HUDEP-2 (cell line): ENCODE results near the gene PANK2.
"Not testable (repeated sequence)": the region's sequence is repeated elsewhere in the genome, so short reads cannot be mapped to it uniquely, and the experiment has no call there.

ENCODE experiments used
- DNase-seq, 76 experiments: peaks; one replicate each; lab custom pipeline; 2025; ENCODE audit not compliant: unreplicated experiment in 76 of 76; lab: John Stamatoyannopoulos, UW

Gene PANK2

DNA sequence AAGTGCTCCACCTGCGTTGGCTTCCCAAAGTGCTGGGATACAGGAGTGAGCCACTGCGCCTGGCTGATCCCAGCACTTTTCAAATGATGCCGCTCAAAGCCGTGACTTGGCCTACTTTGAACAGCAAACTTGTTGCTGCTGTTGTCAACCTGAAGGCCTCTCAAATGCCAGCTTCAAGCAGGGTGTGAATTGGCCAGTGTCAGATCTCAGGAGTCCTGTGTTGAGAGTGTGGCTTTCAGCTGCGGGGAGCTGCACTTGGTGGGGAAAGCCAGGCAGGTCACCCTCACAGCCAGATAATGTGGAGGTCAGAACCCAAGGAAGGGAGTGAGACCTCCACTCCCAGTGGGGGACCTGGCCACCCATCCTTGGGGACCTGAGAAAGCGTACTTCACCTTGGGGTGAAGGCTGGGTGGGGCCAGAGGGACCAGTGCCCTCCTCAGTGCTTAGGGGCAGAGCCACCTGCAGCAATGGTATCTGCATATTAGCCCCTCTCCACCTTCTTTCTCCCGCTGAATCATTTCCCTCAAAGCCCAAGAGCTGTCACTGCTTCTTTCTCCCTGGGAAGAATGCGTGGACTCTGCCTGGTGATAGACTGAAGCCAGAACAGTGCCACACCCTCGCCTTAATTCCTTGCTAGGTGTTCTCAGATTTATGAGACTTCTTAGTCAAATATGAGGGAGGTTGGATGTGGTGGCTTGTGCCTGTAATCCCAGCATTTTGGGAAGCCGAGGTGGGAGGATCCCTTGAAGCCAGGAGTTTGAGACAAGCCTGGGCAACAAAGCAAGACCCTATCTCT is 19.1 kb upstream of the PANK2 start:
- DNase-seq = no peak

DNA sequence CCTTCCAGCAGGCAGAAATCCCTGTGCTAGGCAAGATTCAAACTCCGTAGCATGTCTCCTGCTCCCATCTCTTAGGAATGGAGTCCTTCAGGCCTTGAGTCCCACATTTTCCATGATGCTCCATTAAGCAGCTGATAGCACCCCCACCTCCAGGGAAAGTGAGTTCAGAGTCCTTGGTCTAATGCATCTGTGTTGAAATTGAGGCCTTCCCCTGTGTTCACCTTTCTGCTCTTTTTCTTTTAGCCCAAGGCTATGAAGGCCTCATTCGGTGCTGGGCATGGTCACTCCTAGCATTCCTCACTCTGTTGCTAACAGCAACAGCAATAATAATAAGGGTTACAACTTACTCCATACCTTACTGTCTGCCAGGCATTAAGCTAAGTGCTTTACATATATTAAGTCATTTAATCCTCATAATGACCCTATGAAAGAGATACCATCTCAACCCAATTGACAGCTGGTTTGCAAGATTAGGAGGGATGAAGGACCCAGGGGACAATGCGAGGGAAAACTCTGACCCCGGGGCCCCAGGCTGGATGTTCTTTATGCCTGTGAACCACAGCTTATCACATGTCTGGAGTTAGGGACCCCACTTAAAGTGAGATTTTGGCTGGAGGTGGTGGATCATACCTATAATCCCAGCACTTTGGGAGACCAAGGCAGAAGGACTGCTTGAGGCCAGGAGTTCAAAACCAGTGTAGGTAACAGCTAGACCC is 17.5 kb upstream of the PANK2 start:
- DNase-seq = no peak

DNA sequence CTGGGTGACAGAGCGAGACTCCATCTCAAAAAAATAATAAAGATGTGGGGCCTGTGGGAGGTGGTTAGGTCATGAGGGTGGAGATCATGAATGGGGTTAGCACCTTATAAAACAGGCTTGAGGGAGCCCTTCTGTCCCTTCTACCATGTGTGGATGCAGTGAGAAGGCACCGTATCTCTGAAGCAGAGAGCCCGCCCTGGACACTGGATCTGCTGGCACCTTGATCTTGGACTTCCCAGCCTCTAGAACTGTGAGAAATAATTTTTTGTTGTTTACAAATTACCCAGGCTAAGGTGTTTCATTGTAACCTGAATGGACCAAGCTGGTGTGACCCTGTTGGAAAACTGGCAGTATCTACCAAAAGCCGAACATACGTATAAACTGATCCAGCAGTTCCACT is 15.7 kb upstream of the PANK2 start:
- DNase-seq = no peak

DNA sequence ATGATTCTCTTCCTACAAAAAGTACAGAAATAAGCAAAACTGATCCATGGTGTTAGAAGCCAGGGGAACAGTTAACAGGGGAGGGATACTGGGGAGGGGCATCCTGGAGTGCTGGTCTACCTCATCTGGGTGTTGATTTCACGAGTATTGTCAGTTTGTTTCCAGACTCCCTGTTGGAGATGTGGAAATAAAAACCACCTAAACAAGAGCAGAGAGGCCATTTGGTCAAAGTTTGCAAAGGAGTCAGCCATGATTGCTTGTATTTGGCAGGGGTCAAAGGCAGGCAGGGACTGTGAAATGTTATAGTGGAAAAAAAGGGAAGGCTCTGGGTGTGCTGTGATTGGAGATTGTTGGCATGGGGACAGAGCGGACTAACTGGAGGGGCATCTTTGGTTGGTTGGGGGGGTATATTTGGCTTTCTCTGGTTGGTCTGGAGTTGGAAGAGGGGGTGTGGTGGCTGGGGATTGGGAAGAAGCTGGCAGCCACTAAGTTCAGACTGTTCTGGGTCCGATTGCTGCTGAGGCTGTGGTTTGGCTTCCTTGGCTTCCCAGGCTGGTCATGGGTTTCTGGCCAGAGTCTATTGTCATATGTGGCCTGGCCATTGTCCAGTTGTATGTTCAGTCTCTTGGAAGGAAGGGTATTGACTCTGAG is 14.9 kb upstream of the PANK2 start:
- DNase-seq = no peak

DNA sequence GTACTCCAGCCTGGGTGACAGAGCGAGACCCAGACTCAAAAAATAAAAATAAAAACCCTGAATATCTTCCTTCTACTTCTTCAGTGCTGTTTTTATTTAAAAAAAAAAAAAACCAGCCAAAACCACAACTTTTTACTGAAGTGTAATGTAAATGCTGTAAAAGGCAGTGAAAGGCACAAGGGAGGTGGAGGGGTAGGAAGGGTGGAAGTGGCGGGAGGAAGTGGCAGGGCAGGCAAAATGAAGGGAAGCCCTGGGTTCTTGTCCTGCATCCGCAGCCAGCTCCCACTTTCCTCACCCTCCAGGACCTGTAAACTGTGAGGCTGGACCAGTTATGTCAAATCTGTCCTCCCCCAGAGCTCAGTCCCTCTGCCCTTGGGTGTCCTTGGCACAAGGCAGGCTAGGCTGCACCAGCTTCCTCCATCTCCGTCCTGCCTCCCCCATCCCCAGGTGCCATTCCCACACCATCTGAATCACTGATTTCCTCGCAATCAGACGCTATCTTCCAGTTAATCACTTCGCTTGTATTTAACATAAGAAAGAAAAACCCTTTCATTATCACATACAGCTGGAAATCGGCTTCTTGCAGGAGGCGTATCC is 13.7 kb upstream of the PANK2 start:
- DNase-seq = no peak

DNA sequence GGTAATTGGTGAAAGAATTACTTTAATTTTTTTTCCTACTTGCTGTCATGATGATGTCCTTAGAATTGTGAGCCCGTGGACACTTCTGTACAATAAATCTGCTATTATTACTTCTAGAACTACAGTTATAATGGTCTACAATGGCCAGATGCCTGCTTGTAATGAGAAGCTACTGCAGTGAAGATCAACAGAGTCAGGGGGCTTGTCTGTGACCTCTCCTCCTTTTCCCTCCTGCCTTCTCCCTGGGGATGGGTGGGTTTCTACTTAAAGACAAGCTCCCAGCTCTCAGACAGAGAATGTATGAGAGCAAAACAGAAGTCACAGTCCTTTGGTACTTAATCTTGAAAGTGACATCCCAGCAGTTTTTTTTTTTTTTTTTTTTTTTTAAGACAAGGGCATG is 13.2 kb upstream of the PANK2 start:
- DNase-seq = no peak

DNA sequence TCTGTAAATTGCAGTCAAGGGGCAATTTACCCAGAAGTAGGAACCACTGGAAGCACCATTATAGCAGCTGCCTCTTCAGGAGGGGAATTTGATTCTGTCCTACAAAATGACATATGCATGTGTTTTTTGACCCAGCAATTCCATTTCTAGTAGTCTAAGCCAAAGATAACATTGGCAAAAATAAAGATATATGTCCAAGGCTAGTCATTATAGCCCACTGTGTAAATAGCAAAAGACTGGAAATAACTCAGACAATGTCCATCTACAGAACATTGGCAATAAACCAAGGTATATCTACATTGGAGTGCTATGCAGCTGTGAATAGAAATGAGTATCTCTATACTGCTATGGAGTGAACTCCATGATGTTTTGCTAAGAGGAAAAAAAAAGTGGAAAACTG is 12.5 kb upstream of the PANK2 start:
- no peak for DNase-seq

DNA sequence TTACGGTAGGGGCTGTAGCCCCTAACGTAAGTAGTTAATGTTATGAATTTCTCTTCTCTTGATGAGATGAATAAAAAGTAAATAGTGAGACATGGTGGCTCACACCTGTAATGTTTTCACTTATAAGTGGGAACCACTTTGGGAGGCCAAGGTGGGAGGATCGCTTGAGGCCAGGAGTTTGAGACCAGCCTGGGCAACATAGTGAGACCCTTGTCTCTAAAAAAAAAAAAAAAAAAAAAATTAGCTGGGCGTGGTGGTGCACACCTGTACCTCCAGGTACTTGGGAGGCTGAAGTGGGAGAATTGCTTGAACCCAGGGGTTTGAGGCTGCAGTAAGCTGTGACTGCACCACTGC is 10.3 kb upstream of the PANK2 start:
- not testable (repeated sequence) for DNase-seq

DNA sequence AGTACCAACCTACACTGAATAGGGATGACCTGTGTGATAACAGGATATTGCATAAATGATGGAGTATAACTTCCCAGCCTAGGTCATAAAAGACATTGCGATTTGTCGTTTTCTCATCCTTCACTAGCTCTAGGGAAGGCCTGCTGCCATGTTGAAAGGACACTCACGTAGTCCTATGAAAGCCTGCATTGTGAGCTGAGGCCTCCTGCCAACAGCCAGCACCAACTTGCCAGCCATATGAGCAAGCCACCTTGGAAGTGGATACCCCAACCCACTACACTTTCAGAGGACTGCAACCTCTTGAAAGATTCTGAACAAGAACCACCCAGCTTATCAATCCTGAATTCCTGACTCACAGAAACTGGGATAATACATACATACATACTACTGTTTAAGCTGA is 3.5 kb upstream of the PANK2 start:
- no peak for DNase-seq

DNA sequence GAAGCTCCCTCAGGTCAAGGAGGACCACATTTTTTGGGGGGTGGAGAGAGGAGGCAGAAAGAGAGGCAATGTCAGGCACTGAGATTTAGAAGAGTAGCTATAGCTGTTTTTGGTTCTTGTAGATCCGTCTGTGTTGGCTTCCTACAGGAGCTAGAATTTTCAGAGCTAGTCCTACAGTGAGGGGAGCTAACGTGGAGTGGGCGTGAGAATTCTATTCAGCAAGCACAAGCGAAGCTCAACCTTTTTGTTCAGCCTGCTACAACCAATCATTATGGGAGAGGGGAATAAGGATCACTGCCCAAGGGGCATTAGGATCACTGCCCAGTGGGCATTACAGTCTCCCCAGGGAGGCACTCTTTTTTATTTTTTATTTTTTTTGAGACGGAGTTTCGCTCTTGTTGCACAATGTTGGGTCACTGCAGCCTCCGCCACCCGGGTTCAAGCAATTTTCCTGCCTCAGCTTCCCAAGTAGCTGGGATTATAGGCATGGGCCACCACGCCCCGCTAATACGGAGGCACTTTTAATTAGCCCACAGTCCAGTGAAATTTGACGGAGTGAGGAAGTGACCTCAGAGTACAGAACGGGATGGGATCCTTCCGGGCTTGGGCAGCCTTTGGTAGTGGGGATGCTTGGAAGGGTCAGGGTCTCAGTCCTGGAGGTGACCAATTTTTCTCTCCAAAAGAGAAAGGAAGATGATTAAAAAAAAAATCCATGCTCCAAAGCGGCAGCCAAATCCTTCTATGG is 1.1 kb upstream of the PANK2 start:
- no peak for DNase-seq

DNA sequence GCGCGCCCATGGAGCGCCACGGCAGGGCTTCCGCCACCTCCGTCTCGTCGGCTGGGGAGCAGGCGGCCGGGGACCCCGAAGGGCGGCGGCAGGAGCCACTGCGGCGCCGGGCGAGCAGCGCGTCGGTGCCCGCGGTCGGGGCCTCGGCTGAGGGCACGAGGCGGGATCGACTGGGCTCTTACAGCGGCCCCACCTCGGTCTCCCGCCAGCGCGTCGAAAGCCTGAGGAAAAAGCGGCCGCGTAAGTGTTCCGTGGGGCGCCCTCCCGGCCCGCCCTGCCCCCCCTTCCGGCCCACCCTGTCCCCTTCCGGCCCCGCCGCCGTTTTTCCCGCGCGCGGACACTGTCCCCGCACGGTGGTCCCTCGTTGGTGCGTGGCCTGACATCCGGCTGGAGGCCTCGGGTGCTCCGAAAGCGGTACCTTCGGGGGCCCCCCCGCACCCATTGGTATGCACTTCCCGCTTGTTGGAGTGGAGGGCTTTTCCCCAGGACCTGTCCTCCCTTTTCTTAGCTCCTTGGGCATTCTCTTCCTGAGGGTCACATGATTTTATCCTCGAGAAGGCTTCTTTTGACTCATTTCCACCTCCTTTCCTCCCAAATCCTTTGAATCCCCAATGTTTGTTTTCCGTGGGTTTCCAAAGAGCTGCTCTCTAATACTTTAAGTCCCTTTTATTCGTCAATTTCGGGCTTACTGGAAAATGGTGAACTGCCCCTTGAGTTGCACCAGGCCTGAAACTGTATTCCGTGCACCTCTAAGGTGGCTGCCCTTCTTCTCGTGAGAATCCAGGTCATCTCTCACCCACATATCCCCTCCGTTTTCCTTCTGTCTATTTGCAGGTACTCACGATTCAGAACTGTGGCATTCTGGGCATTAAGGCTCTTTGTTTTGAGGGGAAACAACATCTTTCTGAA is 556 bp downstream of the PANK2 start:
- peak in 28 of 76 experiments; percentile 7 to 55 (median 29) for DNase-seq

DNA sequence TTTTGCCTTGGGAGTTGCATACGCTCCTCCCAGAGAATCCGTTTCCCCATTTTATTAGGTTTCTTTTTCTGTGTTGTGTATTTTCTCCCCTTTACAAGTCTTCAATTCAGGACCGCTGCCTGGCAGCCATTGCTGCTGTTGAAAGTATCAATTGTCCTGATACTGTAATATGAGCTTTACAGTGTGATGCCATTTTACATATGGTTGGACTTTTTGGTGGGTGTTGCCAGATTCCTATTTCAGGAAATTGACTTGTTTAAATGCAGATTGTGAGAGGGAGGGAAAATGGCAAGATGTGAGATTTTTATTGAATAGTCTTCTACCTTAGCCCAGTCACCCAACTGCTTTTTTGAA is 1.2 kb downstream of the PANK2 start:
- DNase-seq = peak in 1 of 76 experiments; percentile 34

DNA sequence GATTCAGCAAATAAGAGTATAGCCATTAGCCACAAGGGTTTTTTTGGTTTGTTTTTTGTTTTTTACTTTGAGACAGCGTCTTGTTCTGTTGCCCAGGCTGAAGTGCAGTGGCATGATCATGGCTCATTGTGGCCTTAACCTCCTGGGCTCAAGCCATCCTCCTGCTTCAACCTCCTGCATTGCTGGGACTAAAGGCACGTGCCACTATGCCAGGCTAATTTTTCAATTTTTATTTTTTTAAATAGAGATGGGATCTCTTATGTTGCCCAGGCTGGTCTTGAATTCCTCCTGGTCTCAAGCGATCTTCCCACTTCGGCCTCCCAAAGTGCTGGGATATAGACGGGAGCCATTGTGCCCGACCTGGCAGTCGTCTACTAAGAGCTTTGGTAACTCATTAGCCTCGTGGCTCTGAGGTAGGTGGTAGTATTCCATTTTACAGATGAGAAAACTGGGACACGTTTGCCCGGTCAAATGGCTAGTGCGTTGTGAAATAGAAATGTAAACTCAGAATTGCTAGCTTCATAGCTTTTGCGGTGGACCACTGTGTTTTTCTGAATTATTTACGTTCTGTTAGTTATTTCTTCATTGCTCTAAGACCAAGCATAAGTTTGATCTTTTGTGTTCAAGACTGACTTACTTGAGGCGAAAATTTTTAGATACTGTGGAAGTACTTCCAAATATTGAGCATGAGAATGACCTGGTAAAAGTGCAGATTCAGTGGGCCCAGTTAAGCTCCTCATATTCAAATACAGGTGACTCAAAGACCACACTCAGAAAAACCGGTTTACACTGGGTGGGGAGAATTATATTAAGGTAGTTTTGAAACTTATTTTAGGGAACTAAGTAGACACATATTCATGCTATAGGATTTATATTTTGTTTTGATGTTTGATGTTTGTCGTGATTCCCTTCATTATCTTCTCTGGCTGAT is 2.1 kb downstream of the PANK2 start:
- peak in 1 of 76 experiments; percentile 16 for DNase-seq

DNA sequence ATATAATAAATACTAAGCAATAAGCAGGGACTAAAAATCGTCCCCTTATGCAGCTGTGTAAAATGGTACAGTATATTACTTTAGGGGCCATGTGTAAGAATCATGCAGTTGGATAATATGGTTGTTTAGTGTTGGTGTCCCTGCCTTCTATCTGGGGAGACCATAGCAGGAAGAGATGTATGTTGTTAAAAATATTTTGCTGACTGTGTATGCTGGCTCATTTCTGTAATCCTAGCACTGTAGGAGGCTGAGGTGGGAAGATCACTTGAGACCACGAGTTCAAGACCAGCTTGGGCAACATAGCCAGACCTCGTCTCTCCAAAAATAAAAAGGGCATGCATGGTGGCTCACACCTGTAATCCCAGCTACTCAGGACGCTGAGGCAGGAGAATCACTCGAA is 5.6 kb downstream of the PANK2 start:
- DNase-seq = no peak

DNA sequence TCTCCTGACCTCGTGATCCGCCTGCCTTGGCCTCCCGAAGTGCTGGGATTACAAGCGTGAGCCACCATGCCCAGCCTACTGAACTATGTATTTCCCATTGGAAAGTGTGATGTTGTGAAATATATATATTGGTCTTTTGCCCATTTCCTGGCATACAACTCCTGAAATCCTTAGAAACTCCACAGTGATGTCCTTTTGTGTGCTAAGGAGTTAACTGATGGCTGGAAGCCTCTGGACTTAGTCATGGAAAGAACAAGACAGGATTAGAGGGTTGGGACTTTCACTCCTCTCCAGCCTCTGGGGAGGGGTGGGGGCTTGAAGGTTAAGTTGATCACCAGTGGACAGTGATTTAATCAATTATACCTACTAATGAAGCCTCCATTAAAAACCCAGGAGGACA is 7.1 kb downstream of the PANK2 start:
- no peak for DNase-seq

DNA sequence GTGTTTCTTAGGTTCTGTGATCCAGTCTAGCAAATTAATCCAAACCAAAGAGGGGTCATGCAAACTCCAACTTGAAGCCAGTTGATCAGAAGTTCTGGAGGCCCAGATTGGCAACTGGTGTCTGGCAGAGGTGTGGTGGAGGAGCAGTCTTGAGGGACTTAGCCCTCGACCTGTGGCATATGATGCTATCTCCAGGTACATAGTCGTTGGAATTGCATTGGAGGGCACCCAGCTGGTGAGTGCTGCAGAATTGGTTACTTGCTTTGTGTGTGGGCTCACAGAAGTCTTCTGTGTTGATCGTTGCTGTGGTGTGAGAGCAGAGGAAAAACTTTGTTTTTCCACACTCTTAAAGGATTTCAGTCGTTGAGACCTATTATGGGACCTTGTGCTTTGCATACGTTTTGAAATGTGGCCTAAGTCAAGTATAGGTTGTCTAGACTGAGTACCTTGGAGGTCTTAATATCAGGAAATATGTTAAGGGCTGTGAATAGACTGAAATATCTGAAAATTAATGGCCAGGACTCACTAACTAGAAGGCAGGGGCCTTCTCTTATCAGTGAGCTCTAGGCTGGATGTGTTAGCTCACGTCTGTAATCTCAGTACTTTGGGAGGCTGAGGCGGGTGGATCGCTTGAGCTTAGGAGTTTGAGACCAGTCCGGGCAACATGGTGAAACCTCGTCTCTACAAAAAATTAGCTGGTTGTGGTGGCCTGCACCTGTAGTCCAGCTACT is 7.8 kb downstream of the PANK2 start:
- DNase-seq = peak in 39 of 76 experiments; percentile 4 to 53 (median 32)

DNA sequence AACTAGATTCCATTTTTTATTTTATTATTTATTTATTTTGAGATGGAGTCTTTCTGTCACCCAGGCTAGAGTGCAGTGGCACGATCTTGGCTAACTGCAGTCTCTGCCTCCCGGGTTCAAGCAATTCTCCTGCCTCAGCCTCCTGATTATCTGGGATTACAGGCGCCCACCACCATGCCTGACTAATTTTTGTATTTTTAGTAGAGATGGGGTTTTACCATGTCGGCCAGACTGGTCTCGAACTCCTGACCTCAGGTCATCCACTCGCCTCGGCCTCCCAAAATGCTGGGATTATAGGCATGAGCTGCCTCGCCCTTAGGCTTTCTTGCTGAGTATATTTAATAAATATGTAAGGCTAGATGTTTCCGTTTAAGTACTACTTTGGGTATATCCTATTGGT is 9.0 kb downstream of the PANK2 start:
- DNase-seq = not testable (repeated sequence)

DNA sequence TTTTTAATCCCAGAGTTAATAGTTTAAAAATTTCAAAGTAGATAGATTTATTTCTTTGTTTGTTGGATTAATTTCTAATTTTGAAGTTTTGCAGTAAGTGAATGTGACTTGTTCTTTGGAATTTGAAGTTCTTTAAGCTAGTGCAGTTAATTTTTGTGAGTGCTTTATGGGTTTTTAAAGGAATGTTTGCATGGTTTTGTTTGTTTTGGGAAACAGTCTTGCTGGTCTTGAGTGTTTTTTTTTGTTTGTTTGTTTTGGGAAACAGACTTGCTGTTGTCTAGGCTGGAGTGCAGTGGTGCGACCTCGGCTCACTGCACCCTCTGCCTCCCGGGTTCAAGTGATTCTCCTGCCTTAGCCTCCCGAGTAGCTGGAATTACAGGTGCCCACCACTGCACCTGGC is 9.5 kb downstream of the PANK2 start:
- no peak for DNase-seq
